ENCODE data around the gene COL24A1.
A peak's percentile ranks its signal among the peaks of the same experiment; 100 is the strongest.

COL24A1 gene

GRCh38 chr1:86069757-86070145 lies 86.8 kb downstream of the COL24A1 start:
- no peak for DNase-seq

DNA sequence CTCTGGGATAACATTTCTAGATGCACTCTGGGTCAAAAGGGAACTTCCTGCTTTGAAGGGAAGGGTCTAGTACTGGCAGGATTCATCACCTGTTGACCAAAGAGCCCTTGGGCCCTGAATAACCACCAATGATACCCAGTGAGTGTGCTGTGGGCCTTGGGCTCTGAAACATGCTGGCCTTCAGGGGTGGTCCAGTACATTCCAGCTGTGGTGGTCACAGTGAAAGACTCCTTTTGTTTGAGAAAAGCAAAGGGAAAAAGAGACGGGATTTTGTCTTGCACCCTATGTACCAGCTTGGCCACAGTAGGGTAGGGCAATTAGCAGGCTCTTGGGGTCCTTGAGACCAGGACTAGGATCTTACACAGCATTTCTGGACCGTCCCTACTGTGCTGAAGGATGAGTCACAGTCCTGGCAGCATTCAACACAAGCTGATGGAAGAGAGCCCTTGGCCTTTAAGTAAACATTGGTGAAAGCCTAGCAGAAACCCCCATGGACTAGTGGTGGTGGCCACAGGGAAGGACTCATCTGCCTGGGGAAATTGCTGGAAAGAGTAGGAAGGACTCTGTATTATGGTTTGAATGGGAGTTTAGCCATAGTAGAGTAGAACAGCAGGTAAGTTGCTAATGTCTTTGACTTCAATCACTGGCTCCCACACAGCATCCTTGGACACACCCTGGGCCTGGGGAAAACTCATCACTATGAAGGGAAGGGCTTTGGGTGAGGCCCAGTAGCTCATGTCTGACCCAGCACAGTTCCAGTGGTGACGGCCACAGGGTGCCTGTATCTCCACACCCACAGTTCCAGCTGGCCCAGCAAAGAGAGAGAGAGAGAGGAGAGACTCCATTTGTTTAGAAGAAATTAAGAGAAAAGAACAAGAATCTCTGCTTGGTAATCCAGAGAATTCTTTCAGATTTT lies 87.5 kb downstream of the COL24A1 start:
- no peak for DNase-seq

- no peak for DNase-seq
Measured at GRCh38 chr1:86068271-86068721, 88.3 kb downstream of the COL24A1 start.

DNA sequence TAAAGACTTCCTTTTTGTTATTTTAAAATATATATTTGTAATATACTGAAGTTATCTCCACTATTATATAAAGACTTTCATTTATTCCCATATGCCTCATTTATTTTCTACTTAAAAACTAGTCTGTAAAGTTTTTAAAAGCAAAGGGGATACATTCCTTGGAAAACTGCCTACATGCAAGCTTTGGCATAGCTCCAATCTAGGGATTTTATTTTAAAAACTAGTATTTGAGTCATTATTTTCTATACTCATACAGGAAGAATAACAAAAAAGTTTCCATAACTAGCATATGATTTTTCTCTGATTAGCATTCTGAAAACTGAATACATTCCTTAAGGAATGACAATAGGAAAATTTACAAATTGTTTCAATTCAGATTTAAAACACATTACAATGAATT lies 88.9 kb downstream of the COL24A1 start:
- no peak for DNase-seq

- DNase-seq: no peak
Measured at GRCh38 chr1:86064899-86065298, 91.7 kb downstream of the COL24A1 start.

GRCh38 chr1:86063721-86064120 lies 92.9 kb downstream of the COL24A1 start:
- DNase-seq: no peak

- DNase-seq: no peak
Measured at GRCh38 chr1:86062453-86062852, 94.1 kb downstream of the COL24A1 start.

DNA sequence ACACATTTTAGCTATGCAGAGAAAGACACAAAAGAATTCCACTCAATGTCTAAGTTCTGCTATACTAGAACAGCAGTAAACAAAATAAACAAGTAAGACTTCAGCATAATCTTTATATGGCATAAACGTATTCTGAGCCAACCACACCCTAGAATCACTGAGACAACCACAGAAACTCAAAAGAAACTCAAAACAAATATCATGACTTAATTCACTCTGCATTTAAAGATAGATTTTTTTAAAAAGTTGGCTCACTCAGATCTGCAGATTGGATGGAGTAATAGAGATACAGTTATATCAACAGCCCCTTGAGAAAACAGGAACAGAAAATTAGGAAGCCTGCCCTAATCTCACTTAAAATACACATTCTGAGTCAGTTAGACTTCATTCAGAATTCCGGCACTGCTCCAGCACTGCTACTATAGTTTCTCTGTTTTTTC lies 95.0 kb downstream of the COL24A1 start:
- DNase-seq: no peak

- no peak for DNase-seq
Measured at GRCh38 chr1:86054396-86054795, 102.2 kb downstream of the COL24A1 start.

- DNase-seq: no peak
Measured at GRCh38 chr1:86052948-86053698, 103.4 kb downstream of the COL24A1 start.

DNA sequence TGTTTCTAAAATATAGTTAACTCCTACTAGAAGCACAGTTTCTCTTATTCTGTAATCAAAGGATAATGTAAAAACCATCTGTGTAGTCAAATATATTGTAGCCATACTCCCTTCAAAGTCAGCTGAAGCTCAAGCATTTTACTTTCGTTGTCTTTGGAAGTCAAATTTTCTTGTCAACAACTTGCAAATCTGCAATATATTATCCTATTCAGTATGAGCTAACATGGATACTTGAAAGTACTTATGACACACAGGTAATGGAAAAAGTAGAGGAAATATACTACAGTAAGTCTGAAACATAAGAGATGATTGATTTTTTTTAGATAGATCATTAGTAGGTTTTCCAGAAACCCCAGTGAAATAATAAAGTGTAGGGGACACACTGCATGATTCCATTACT lies 121.5 kb downstream of the COL24A1 start:
- DNase-seq: no peak

- DNase-seq: no peak
Measured at GRCh38 chr1:86030180-86030579, 126.4 kb downstream of the COL24A1 start.

GRCh38 chr1:86018283-86018923 lies 138.2 kb downstream of the COL24A1 start:
- DNase-seq: peak; percentile 28

DNA sequence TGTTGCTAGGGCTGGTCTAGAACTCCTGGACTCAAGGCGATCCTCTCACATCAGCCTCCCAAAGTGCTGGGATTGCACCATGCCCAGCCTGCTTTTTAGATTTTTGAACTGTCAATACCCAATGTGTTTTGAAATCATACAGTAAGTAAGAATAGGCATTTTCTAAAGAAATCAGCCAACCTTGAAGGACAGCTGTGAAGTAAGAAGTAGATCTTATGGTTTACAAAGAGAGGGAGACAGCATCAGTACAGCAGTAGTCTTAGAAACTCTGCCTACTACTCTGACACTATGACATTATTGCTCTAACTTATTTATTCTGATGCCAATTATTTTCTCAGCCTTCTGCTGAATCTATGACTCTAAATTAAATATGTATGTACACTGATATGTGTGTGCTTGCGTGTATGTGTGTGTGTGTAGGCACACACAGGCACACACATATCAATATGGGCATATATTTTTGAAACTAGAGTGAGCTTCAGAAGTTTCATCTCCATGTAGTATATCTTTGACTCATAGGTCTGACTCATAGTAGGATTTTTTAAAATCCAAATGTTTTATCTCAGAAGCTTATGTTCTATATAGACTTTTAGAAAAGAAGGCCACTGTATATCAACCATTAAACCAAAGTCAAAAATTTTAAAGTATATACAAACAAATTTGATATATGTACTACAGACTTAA lies 140.4 kb downstream of the COL24A1 start:
- DNase-seq: no peak

- no peak for DNase-seq
Measured at GRCh38 chr1:86015375-86015774, 141.2 kb downstream of the COL24A1 start.

DNA sequence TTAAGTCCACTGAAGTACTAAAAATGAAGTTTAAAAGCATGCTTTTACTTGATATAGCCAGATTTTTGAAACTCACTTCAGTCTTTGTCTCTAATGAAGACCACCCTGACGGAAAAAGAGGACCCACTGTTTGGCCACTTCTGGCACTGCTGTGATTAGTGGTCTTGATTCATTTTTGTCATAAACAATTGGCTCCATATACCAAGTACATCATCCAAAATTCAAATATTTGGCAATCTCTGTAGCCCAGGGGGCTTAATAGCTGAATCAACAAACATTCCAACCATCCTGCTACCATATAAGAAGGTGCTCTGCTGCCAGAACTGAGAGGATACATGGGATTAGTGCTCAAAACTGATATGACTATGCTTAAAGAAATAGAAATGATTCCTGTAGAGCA lies 156.0 kb downstream of the COL24A1 start:
- no peak for DNase-seq

DNA sequence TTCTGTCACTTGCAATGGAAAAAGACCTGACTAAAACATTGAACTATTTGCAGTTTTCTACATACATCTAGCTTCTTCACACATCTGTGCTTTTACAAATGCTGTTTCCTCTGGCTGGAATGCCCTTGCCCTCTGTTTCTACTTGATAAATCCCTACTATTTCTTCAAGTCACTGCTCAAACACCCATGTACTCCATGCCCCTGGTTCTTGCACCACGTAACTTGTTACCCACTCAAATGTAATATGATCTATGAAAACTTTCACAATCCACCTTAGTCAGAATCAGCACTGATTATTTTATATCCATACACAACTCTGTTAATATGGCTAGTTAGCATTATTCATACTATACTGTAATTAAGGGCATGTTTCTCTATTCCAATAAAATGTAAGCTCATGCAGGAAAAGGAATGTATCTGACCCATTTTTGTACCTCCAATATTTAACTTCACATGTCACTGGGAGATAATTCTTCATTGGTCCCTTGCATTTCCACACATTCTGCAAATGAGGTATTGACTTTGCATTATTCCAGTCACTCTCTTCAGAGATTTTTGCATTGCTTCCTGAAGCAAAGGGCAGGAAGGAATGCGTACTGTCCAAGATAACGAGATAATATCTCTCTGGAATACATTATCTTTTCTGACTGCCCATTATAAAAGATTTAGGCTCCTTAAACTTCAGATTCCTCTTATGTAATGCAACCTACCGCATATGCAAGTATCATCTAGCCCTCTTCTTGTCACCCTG lies 158.3 kb downstream of the COL24A1 start:
- no peak for DNase-seq

- DNase-seq: peak; percentile 48
Measured at GRCh38 chr1:85992791-85993190, 163.8 kb downstream of the COL24A1 start.

DNA sequence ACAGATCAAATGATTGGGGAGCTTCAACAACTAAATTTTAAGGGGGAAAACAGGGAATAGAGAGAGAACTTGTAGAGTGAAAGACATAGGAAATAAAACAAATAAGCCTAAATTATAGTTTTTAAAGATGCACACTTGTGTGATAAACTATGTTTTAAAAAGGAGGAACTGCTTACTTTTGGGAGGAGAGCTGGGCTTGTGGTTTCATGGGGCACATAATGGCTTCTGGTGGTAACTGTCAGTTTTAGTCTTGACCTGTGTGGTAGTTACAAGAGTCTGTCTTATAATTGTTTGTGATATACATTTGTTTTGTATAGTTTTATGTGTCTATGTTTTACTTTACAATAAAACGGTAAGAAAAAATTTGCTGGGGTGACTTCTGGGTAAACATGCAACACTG lies 165.3 kb downstream of the COL24A1 start:
- peak; percentile 30 for DNase-seq

GRCh38 chr1:85984636-85985035 lies 171.9 kb downstream of the COL24A1 start:
- DNase-seq: no peak

GRCh38 chr1:85983316-85983715 lies 173.3 kb downstream of the COL24A1 start:
- no peak for DNase-seq

Data from KG1 (cell line).